HepG2 (cell line): ENCODE results near the gene SPRR4. TPM values are rescaled to one million over a fixed set of nuclear protein-coding genes. Genes with fewer than 3 reads are reported as not detected.

Experiments used
- ATAC-seq: fragments of 200-7000 bp; cut with Tn5 transposase; 3 replicates; pipeline ENCODE4 v1.9.1; 2020; ENCODE audit warnings: mild to moderate bottlenecking, moderate library complexity
- BruUV-seq: library from RNA; stranded (reverse); fragments of 400-500 nt; replicated peaks from 2 replicates; lab custom pipeline; 2021; lab: Mats Ljungman, UMichigan
- CTCF ChIA-PET: fragments of 300-600 bp; formaldehyde crosslinking; extraction: SDS; loops from one replicate; lab custom pipeline; 2021; ENCODE audit warnings: low total read pairs, inconsistent platforms, low intra/inter-chr PET ratio; lab: Yijun Ruan, JAX
- POLR2A ChIA-PET: fragments of 350-600 bp; sonication (Branson Sonifier 250); formaldehyde crosslinking; loops from one replicate; lab custom pipeline; 2020; ENCODE audit warnings: antibody characterized with exemption, inconsistent platforms; lab: Yijun Ruan, JAX
- DNase-seq: peaks from one replicate; pipeline ENCODE4 v3.0.0-alpha.2; 2015; ENCODE audit warnings: low spot score
- FAIRE-seq: peaks from 3 replicates; lab custom pipeline; 2011; peaks lifted over from hg19 to GRCh38; lab: Jason Lieb, UNC
- H2AFZ ChIP-seq: one replicate; pipeline ENCODE4 v1.6.1; 2011; ENCODE audit warnings: low read length, inconsistent platforms
- H3K27ac ChIP-seq: fragments of 300-600 bp; 3 replicates; pipeline ENCODE4 v1.8.0; 2011; ENCODE audit warnings: mixed run types, mild to moderate bottlenecking, mixed read lengths, low read length, inconsistent platforms; ENCODE audit not compliant: insufficient read depth; ENCODE audit errors: extremely low read length
- H3K27me3 ChIP-seq, 2 experiments: fragments of 200-600 bp in 1 of 2; 2 replicates in 1 of 2; 3 replicates in 1 of 2; pipeline versions ENCODE4 v1.6.0 to v1.8.0; 2011; ENCODE audit warnings: low read length in 2 of 2, mild to moderate bottlenecking in 2 of 2, moderate library complexity in 2 of 2, inconsistent platforms in 1 of 2; ENCODE audit not compliant: insufficient read depth in 2 of 2, control insufficient read depth in 1 of 2
- H3K36me3 ChIP-seq, 2 experiments: fragments of 200-600 bp in 1 of 2; replicated peaks in 1 of 2; 2 replicates in 1 of 2; 3 replicates in 1 of 2; pipeline versions ENCODE4 v1.5.1 to v1.8.0; 2011; ENCODE audit warnings: low read length in 2 of 2, inconsistent platforms in 1 of 2; ENCODE audit not compliant: insufficient read depth in 2 of 2, control insufficient read depth in 1 of 2
- H3K4me1 ChIP-seq: 2 replicates; pipeline ENCODE4 v1.5.1; 2012; ENCODE audit warnings: low read length, inconsistent platforms; ENCODE audit not compliant: insufficient read depth
- H3K4me2 ChIP-seq: 2 replicates; pipeline ENCODE4 v1.6.0; 2011; ENCODE audit warnings: low read depth, low read length, inconsistent platforms
- H3K4me3 ChIP-seq, 3 experiments: fragments of 200-600 bp in 1 of 3; sonication (generic), shearing (Covaris generic) in 1 of 3; replicated peaks in 1 of 3; 2 replicates each; pipeline ENCODE4 v1.5.1; 2011 to 2016; ENCODE audit warnings: low read length in 3 of 3, inconsistent platforms in 2 of 3, low read depth in 2 of 3, mild to moderate bottlenecking in 2 of 3, control low read depth in 1 of 3, mixed read lengths in 1 of 3; ENCODE audit not compliant: insufficient read depth in 1 of 3
- H3K79me2 ChIP-seq: one replicate; pipeline ENCODE4 v1.6.1; 2011; ENCODE audit warnings: low read length, inconsistent platforms; ENCODE audit not compliant: insufficient read depth
- H3K9ac ChIP-seq: 2 replicates; pipeline ENCODE4 v1.6.0; 2011; ENCODE audit warnings: mild to moderate bottlenecking, low read depth, low read length, inconsistent platforms; ENCODE audit not compliant: insufficient read depth
- H3K9me3 ChIP-seq: 2 replicates; pipeline ENCODE4 v1.5.1; 2012; ENCODE audit warnings: mild to moderate bottlenecking, low read length
- H4K20me1 ChIP-seq: 2 replicates; pipeline ENCODE4 v1.6.0; 2011; ENCODE audit warnings: inconsistent platforms, mild to moderate bottlenecking, low read length, moderate library complexity; ENCODE audit not compliant: insufficient read depth
- ADNP ChIP-seq: sonication (generic); formaldehyde crosslinking; IDR thresholded peaks from 2 replicates; pipeline ENCODE4 v1.4.0; 2020; ENCODE audit warnings: missing genetic modification reagents
- ELF3 ChIP-seq: IDR thresholded peaks from 2 replicates; pipeline ENCODE4 v1.6.1; 2016; ENCODE audit warnings: missing genetic modification reagents, missing compliant biosample characterization
- FOXA1 ChIP-seq, 2 experiments: fragments of 450-650 bp in 1 of 2; sonication (generic) in 1 of 2; formaldehyde crosslinking in 1 of 2; IDR thresholded peaks; 2 replicates each; pipeline versions ENCODE4 v1.4.0 to v1.6.1; 2016 to 2020; ENCODE audit warnings: missing genetic modification reagents in 1 of 2
- GZF1 ChIP-seq: sonication (generic); formaldehyde crosslinking; IDR thresholded peaks from 2 replicates; pipeline ENCODE4 v1.5.1; 2020; ENCODE audit warnings: mild to moderate bottlenecking, missing genetic modification reagents
- HHEX ChIP-seq: IDR thresholded peaks from 2 replicates; pipeline ENCODE4 v1.6.1; 2016; ENCODE audit warnings: control low read depth
- HMG20B ChIP-seq: conservative IDR thresholded peaks from 2 replicates; pipeline ENCODE4 v1.6.1; 2016; ENCODE audit warnings: missing genetic modification reagents, missing compliant biosample characterization
- HNRNPLL ChIP-seq: fragments of 200-400 bp; formaldehyde crosslinking; IDR thresholded peaks from 2 replicates; pipeline ENCODE4 v1.6.1; 2017; ENCODE audit warnings: mild to moderate bottlenecking, low read depth, low read length; ENCODE audit not compliant: poor library complexity, severe bottlenecking
- KDM4B ChIP-seq: sonication (generic); formaldehyde crosslinking; IDR thresholded peaks from 2 replicates; pipeline ENCODE4 v1.4.0; 2020; ENCODE audit warnings: missing genetic modification reagents
- ONECUT2 ChIP-seq: sonication (generic); formaldehyde crosslinking; IDR thresholded peaks from 2 replicates; pipeline ENCODE4 v1.4.0; 2020; ENCODE audit warnings: missing genetic modification reagents
- POLR2AphosphoS5 ChIP-seq: IDR thresholded peaks from 2 replicates; pipeline ENCODE4 v1.6.1; 2012; ENCODE audit warnings: low read depth, low read length
- SIN3B ChIP-seq: fragments of 150-350 bp; IDR thresholded peaks from 2 replicates; pipeline ENCODE4 v1.6.1; 2014; ENCODE audit warnings: low read length
- TCF7 ChIP-seq: sonication (generic); IDR thresholded peaks from 2 replicates; pipeline ENCODE4 v1.6.1; 2016; ENCODE audit warnings: antibody characterized with exemption, low read depth
- ZFP36L1 ChIP-seq: sonication (generic); formaldehyde crosslinking; IDR thresholded peaks from 2 replicates; pipeline ENCODE4 v1.8.0; 2022; ENCODE audit warnings: mild to moderate bottlenecking, missing genetic modification reagents, moderate library complexity
- ZFP36L2 ChIP-seq: sonication (generic); formaldehyde crosslinking; IDR thresholded peaks from 2 replicates; pipeline ENCODE4 v1.4.0; 2020; ENCODE audit warnings: missing genetic modification reagents
- ZNF850 ChIP-seq: sonication (generic); formaldehyde crosslinking; conservative IDR thresholded peaks from 2 replicates; pipeline ENCODE4 v1.9.0; 2021; ENCODE audit warnings: mild to moderate bottlenecking, missing genetic modification reagents
- ZSCAN31 ChIP-seq: sonication (generic); formaldehyde crosslinking; IDR thresholded peaks from 2 replicates; pipeline ENCODE4 v1.5.0; 2020; ENCODE audit warnings: low read depth, mild to moderate bottlenecking, missing genetic modification reagents
- in situ Hi-C: cut with HindIII; loops from 2 replicates; pipeline ENCODE4 v1.10.0; 2017; ENCODE audit warnings: low pct_unique_long_range_greater_than_20kb; ENCODE audit not compliant: extremely low pct_ligation_motif_present
- intact Hi-C: fragments of 100-400 bp; cut with micrococcal nuclease; formaldehyde crosslinking; loops from one replicate; pipeline ENCODE4 v1.10.0; 2022; ENCODE audit not compliant: unreplicated experiment
- polyA plus RNA-seq, 8 experiments: library from polyadenylated mRNA; depleted of rRNA in 3 of 8; stranded (reverse) in 7 of 8; unstranded in 1 of 8; fragments of >200 nt; fragmentation: Illumina TruSeq in 4 of 8; extraction: Trizol in 4 of 8; gene quantifications; 2 replicates each; pipeline versions ENCODE4 v1.2.1 to v1.2.3, GENCODE V29; 2011 to 2016; ENCODE audit warnings: low read depth in 4 of 8, missing spikeins in 1 of 8, mixed read lengths in 1 of 8; ENCODE audit not compliant: insufficient read depth in 1 of 8
- total RNA-seq, 5 experiments: library from RNA; depleted of rRNA; stranded (reverse); fragments of >200 nt; fragmentation: Illumina TruSeq; extraction: Trizol; gene quantifications; 2 replicates each; pipeline ENCODE4 v1.2.3, GENCODE V29; 2016; ENCODE audit warnings: low read depth in 1 of 5
- TF ChIP-seq, protein P1 (sequence below): sonication (generic); formaldehyde crosslinking; IDR thresholded peaks from 2 replicates; pipeline ENCODE4 v1.5.1; 2020; ENCODE audit warnings: missing genetic modification reagents, mild to moderate bottlenecking, borderline replicate concordance
- TF ChIP-seq, protein P2 (sequence below): sonication (generic); formaldehyde crosslinking; IDR thresholded peaks from 2 replicates; pipeline ENCODE4 v1.5.0; 2020; ENCODE audit warnings: missing genetic modification reagents, mild to moderate bottlenecking, borderline replicate concordance
- TF ChIP-seq, protein P3 (sequence below): sonication (generic); formaldehyde crosslinking; IDR thresholded peaks from 2 replicates; pipeline ENCODE4 v1.4.0; 2020; ENCODE audit warnings: missing genetic modification reagents; ENCODE audit errors: not compliant biosample characterization
- TF ChIP-seq, protein P4 (sequence below): sonication (generic); formaldehyde crosslinking; IDR thresholded peaks from 2 replicates; pipeline ENCODE4 v1.8.0; 2022; ENCODE audit warnings: missing genetic modification reagents, mild to moderate bottlenecking, borderline replicate concordance
- TF ChIP-seq, protein P5 (sequence below): sonication (generic); formaldehyde crosslinking; conservative IDR thresholded peaks from 2 replicates; pipeline ENCODE4 v1.5.0; 2020; ENCODE audit warnings: missing genetic modification reagents

SPRR4 gene
- total and polyA plus RNA-seq, 2 of the 13 experiments (the other 11 are each of a cell fraction or from before 2014, with no cell fraction given) = not detected

DNA sequence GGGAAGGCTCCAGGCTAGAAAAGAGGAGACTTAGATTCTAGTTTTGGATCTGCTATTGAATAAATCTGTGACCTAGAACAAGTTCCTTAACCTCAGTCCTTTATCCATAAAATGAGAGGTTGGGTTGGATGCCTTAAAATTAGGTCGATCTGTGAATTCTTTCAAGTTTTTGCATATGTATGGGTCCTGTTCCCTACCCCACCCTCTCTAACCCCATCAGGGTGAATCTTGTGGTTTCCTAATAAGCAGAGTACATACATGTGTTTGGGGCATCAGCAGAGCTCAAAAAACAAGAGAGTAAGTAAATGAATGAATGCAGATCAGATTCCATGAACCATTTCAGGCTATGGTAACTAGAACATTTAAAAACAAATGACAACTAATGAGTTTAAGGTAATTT, 6.2 kb downstream of the SPRR4 start (continued):
- TF ChIP-seq FOXA1 (IDR thresholded peaks at IDR 0.05) (no peak), FOXA1 (CRISPR knock-in tag; IDR thresholded peaks at IDR 0.05) (no peak), ZNF850 (CRISPR knock-in tag) (no peak), GZF1 (CRISPR knock-in tag) (no peak), KDM4B (no peak), HNRNPLL (no peak)
- TF ChIP-seq, protein P1, sequence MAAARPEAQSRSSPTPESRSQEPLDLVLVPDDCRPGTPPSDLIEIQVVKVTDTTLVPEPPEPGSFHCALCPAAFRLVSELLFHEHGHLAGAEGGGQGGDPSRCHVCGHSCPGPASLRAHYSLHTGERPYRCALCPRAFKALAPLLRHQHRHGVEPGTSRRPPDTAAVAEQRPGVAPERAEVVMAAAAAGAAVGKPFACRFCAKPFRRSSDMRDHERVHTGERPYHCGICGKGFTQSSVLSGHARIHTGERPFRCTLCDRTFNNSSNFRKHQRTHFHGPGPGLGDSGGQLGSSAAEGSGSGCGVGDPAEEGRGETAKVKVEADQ (CRISPR knock-in tag) = no peak
- TF ChIP-seq, protein P2, sequence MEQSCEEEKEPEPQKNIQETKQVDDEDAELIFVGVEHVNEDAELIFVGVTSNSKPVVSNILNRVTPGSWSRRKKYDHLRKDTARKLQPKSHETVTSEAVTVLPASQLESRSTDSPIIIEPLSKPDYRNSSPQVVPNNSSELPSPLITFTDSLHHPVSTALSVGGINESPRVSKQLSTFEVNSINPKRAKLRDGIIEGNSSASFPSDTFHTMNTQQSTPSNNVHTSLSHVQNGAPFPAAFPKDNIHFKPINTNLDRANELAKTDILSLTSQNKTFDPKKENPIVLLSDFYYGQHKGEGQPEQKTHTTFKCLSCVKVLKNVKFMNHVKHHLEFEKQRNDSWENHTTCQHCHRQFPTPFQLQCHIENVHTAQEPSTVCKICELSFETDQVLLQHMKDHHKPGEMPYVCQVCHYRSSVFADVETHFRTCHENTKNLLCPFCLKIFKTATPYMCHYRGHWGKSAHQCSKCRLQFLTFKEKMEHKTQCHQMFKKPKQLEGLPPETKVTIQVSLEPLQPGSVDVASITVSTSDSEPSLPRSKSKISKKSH (CRISPR knock-in tag) = no peak
- TF ChIP-seq, protein P3, sequence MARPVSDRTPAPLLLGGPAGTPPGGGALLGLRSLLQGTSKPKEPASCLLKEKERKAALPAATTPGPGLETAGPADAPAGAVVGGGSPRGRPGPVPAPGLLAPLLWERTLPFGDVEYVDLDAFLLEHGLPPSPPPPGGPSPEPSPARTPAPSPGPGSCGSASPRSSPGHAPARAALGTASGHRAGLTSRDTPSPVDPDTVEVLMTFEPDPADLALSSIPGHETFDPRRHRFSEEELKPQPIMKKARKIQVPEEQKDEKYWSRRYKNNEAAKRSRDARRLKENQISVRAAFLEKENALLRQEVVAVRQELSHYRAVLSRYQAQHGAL = no peak

DNA sequence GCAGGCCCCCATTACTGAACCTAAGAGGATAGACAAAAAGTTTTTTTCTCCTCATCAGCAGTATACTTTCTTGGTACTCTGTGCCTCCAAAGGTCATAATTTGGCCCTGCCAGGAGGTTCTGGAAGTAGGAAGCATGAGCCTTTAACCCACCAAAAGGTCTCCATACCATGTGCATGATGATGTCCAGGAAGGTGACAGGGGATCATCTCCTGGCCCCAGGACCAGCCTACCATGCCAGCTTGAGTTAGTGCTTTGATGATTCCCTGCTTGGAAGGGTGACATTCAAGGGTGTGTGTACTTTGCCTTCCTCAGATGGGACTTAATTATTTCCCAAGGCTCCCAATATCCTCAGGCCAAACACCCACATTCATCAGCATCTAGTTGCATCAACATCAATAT, 7.2 kb downstream of the SPRR4 start:
- CTCF ChIA-PET = no interaction called here
- Histone ChIP-seq H2AFZ (no peak overlapping the region), H3K9ac (no peak overlapping the region), H3K9me3 (no peaks in the 10 kb centered on the region), H3K79me2 (no peaks in the 10 kb centered on the region), H3K4me2 (no peak overlapping the region), H3K4me1 (no peaks in the 10 kb centered on the region), H3K4me3 (no peak overlapping the region), H3K36me3 (no peaks in the 10 kb centered on the region), H3K27me3 (no peaks in the 10 kb centered on the region), H3K27ac (no peak overlapping the region), H4K20me1 (no peaks in the 10 kb centered on the region)
- DNase-seq = no peak
- FAIRE-seq = no peak
- in situ Hi-C loops (no loop called here), intact Hi-C loops (no loop called here)
- POLR2A ChIA-PET = no interaction called here
- BruUV-seq = no TSS peak
- ATAC-seq = no peak
- no peak for TF ChIP-seq ELF3 (CRISPR knock-in tag)
- TF ChIP-seq POLR2AphosphoS5 = no peak
- TF ChIP-seq, protein P4, sequence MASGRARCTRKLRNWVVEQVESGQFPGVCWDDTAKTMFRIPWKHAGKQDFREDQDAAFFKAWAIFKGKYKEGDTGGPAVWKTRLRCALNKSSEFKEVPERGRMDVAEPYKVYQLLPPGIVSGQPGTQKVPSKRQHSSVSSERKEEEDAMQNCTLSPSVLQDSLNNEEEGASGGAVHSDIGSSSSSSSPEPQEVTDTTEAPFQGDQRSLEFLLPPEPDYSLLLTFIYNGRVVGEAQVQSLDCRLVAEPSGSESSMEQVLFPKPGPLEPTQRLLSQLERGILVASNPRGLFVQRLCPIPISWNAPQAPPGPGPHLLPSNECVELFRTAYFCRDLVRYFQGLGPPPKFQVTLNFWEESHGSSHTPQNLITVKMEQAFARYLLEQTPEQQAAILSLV (CRISPR knock-in tag) = no peak
- TF ChIP-seq SIN3B = no peak
- TF ChIP-seq ZFP36L1 = no peak
- TF ChIP-seq TCF7 = no peak
- no peak for TF ChIP-seq ONECUT2 (CRISPR knock-in tag)
- no peak for TF ChIP-seq ZFP36L2
- TF ChIP-seq, protein P5, sequence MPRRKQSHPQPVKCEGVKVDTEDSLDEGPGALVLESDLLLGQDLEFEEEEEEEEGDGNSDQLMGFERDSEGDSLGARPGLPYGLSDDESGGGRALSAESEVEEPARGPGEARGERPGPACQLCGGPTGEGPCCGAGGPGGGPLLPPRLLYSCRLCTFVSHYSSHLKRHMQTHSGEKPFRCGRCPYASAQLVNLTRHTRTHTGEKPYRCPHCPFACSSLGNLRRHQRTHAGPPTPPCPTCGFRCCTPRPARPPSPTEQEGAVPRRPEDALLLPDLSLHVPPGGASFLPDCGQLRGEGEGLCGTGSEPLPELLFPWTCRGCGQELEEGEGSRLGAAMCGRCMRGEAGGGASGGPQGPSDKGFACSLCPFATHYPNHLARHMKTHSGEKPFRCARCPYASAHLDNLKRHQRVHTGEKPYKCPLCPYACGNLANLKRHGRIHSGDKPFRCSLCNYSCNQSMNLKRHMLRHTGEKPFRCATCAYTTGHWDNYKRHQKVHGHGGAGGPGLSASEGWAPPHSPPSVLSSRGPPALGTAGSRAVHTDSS (CRISPR knock-in tag) = no peak
- TF ChIP-seq ZSCAN31 (CRISPR knock-in tag) = no peak
- TF ChIP-seq HHEX = no peak
- TF ChIP-seq HMG20B = no peak
- no peak for TF ChIP-seq ADNP (CRISPR knock-in tag)
